ENCODE data around the gene GLS.

The GLS gene

GRCh38 chr2:190987116-190987515, 106.5 kb downstream of the GLS start:
- Histone ChIP-seq H3K9me3 (ENCODE audit: insufficient read depth, low read depth, low read length) (no peaks in the 10 kb centered on the region), H4K20me1 (ENCODE audit: insufficient read depth, low read length, poor library complexity, severe bottlenecking) (no peaks in the 10 kb centered on the region), H3K4me3 (ENCODE audit: low read length, poor library complexity, severe bottlenecking) (no peak overlapping the region), H3K4me2 (ENCODE audit: low read depth, low read length, poor library complexity, severe bottlenecking) (no peak overlapping the region), H3K9ac (ENCODE audit: low read depth, low read length, poor library complexity, severe bottlenecking) (no peak overlapping the region), H3K9me2 (replicated peaks; ENCODE audit: low read depth, low read length) (no peaks in the 10 kb centered on the region), H3K4me1 (ENCODE audit: insufficient read depth, low read length, poor library complexity, severe bottlenecking) (peaks cover 14% of the 10 kb centered on the region), H3F3A (ENCODE audit: low read depth) (no peaks in the 10 kb centered on the region), H2AFZ (ENCODE audit: low read length) (no peak overlapping the region), H3K79me2 (ENCODE audit: insufficient read depth, low read length) (no peaks in the 10 kb centered on the region), H3K27me3 (ENCODE audit: insufficient read depth, low read length, poor library complexity, severe bottlenecking) (no peaks in the 10 kb centered on the region), H3K36me3 (ENCODE audit: insufficient read depth, low read length) (peaks cover 89% of the 10 kb centered on the region)
- TF ChIP-seq EZH2phosphoT487 (IDR thresholded peaks at IDR 0.05; ENCODE audit: borderline replicate concordance) (no peak), CTCF (conservative IDR thresholded peaks at IDR 0.05; ENCODE audit: low read length) (no peak)

GRCh38 chr2:190987938-190988337, 107.3 kb downstream of the GLS start:
- Histone ChIP-seq H3K9me2 (replicated peaks; ENCODE audit: low read depth, low read length) (no peaks in the 10 kb centered on the region), H3K27me3 (ENCODE audit: insufficient read depth, low read length, poor library complexity, severe bottlenecking) (no peaks in the 10 kb centered on the region), H3K79me2 (ENCODE audit: insufficient read depth, low read length) (no peaks in the 10 kb centered on the region), H3K4me3 (ENCODE audit: low read length, poor library complexity, severe bottlenecking) (no peak overlapping the region), H3K36me3 (ENCODE audit: insufficient read depth, low read length) (peaks cover 88% of the 10 kb centered on the region), H3K9me3 (ENCODE audit: insufficient read depth, low read depth, low read length) (no peaks in the 10 kb centered on the region), H3K9ac (ENCODE audit: low read depth, low read length, poor library complexity, severe bottlenecking) (no peak overlapping the region), H3K4me1 (ENCODE audit: insufficient read depth, low read length, poor library complexity, severe bottlenecking) (peaks cover 14% of the 10 kb centered on the region), H3F3A (ENCODE audit: low read depth) (no peaks in the 10 kb centered on the region), H2AFZ (ENCODE audit: low read length) (no peak overlapping the region), H4K20me1 (ENCODE audit: insufficient read depth, low read length, poor library complexity, severe bottlenecking) (no peaks in the 10 kb centered on the region), H3K4me2 (ENCODE audit: low read depth, low read length, poor library complexity, severe bottlenecking) (no peak overlapping the region)
- TF ChIP-seq CTCF (conservative IDR thresholded peaks at IDR 0.05; ENCODE audit: low read length) (no peak), EZH2phosphoT487 (IDR thresholded peaks at IDR 0.05; ENCODE audit: borderline replicate concordance) (no peak)

GRCh38 chr2:190988910-190989309, 108.3 kb downstream of the GLS start:
- Histone ChIP-seq H3K9me2 (replicated peaks; ENCODE audit: low read depth, low read length) (no peaks in the 10 kb centered on the region), H3K27me3 (ENCODE audit: insufficient read depth, low read length, poor library complexity, severe bottlenecking) (no peaks in the 10 kb centered on the region), H3K9ac (ENCODE audit: low read depth, low read length, poor library complexity, severe bottlenecking) (no peak overlapping the region), H3K79me2 (ENCODE audit: insufficient read depth, low read length) (no peaks in the 10 kb centered on the region), H3F3A (ENCODE audit: low read depth) (no peaks in the 10 kb centered on the region), H3K4me1 (ENCODE audit: insufficient read depth, low read length, poor library complexity, severe bottlenecking) (peaks cover 14% of the 10 kb centered on the region), H2AFZ (ENCODE audit: low read length) (no peak overlapping the region), H4K20me1 (ENCODE audit: insufficient read depth, low read length, poor library complexity, severe bottlenecking) (no peaks in the 10 kb centered on the region), H3K4me3 (ENCODE audit: low read length, poor library complexity, severe bottlenecking) (no peak overlapping the region), H3K9me3 (ENCODE audit: insufficient read depth, low read depth, low read length) (no peaks in the 10 kb centered on the region), H3K4me2 (ENCODE audit: low read depth, low read length, poor library complexity, severe bottlenecking) (no peak overlapping the region), H3K36me3 (ENCODE audit: insufficient read depth, low read length) (peaks cover 88% of the 10 kb centered on the region)
- TF ChIP-seq CTCF (conservative IDR thresholded peaks at IDR 0.05; ENCODE audit: low read length) (no peak), EZH2phosphoT487 (IDR thresholded peaks at IDR 0.05; ENCODE audit: borderline replicate concordance) (no peak)

Data from Loucy (cell line).